ENCODE data around the gene TINCR.

The TINCR gene

DNA sequence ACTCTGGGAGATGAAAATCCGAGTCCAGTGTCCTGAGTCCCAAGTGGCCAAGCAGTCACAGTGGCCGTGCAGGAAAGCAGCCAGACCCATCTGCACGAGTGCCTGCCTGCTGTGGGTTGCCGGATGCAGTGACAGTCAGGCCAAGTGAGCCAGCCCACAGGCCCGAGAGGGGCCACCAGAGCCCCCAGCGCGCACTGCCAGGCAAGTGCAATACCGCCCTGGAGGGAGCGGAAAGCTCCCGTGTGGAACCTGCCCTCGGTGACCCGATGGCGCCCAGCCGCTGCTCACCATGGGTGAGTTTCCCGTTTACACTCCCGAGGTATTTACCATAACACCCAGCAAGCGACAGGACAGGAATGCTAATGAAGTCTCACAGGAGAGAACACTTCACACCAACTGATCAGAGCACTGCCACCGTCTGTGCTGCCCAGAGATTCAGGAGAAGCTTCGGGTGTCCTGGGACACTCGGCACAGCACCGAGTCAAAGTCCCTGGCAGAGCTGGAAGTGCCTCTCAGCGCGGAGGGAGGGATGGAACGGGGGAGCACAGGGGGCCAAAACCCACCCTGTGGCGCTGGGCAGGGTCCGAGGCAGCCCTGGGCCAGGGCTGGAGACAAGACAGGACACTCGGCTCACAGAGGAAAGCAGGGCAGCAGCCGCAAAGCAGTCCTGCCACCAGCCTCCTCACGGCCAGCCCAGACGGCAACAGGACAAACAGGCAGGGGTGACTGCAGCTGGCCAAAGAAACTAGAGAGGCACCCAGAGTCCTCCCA is 21.3 kb upstream of the TINCR start:
- no peak for DNase-seq (ENCODE audit: low spot score)

DNA sequence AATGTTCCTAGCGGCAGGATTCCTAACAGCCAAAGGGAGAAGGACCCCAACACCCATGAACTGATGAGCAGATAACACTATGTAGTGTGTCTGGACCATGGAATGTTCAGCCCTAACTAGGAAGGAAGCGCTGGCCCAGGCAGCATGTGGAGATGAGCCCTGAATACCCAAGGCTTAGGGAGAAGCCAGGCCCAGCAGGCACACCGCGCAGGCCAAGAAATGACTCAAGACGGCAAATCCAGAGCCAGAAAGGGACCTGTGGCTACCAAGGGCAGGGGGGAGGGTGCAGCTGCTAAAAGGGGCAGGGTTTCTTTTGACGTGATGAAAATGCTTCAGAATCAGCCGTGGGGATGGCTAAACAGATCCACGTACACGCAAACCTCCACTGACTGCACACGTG is 20.7 kb upstream of the TINCR start:
- no peak for DNase-seq (ENCODE audit: low spot score)

DNA sequence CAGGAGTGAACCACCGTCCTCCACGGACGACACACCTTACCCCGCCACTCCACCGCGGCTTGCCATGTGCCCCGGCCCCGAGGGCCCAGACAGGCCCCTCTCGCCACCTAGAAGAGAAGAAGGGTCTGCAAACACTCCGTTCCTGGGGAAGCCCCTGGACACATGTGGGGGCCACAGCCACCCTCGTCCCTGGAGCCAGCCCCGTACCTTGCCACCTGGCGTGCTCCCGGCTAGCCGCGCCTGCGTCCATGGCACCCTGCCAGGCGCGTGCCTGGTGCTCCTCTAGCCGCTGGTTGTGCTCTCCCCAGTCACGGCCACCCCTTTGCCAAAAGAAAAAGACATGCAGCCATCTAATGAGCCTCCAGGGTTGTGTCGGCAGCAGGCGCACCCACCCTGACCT is 19.9 kb upstream of the TINCR start:
- DNase-seq (ENCODE audit: low spot score) = no peak

DNA sequence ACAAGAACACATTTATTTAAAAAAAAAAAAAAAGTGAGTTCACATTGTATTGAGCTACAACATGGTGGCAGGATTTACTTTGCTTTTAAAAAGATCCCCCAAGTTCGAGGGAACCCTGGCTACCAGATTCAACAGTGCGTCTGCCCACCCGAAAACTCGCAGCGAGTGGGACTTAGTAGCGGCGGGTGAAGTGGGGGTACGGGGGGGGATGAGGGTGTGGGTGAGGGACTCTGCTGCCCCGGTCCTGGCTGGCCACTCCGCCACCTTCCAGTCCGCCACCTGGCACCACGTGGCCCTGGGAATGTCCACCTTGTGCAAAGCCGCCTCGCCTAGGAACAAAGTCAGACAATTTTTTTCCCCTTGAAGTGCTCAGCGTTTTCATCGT is 19.3 kb upstream of the TINCR start:
- no peak for DNase-seq (ENCODE audit: low spot score)

DNA sequence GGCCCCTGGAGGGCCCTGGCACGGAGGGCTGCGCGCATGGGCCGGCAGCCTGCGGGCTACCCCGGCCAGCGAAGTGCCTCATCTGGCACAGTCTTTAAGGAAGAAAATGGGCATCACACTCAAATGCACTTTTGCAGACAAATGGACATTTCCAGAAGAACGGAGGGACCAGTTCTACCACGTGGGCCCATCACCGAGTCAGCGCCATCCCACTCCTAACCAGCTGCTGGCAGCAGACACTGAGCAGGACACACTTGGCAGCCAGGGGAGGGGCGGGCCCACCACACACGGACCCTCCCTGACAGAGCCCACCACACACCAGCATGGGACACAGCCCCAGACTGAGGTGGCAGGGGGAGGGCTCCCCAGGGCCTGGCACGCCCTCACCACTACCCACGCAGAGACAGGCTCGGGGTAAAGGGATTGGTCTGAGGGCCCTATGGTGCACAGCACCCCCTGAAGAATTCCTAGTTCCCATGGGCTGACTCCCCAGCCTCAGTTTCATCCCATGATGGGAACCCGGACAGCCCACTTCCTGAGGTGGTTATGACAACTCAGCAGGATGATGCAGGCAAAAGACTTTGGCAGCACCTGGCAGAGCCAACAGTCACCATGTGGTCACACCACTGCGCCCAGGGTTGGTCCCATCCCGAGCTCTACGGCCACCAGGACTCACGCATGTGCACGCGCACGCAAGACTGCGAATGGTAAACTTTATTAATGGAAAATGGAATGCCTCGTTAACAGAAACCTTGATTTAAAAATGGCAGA is 18.7 kb upstream of the TINCR start:
- no peak for DNase-seq (ENCODE audit: low spot score)

DNA sequence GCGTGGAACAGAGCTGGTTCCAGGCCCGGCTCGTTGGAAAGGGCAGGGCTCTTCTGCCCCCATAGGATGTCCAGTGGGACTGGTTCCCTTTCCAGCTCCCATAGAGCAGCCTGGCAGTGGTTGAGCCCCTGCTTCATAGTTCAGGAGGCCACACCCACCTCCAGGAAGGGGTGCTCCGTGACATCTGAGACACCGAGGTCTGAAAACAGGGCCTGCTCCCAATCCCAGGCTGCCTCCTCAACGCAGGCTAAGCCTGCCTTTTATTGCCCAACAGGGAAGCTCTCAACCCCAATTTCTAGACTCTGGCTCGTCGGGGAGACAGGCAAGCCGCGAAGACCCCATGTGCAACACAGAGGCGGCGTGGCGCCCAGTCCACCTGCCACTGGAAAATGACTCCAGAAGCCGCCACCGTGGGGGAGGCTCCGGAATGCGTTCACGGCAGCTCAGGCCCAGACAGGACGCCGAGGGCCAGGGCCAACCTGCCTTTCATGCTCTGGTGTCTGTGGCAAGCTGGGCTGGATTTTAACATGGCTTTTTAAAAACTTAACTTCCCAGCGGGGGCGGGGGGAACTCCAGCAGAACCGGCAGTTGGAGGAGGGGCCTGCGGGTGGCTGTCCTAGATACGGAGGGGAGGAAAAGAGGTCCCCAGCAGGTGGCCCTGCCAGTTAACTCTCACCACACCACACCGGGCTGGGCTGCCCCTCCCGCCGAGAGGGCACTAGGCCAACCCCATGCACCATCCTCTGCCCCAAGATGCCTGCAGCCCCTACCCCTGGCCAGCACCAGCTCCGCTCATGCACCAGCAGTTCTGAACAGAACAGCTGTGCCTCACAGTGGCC is 17.9 kb upstream of the TINCR start:
- DNase-seq (ENCODE audit: low spot score) = no peak

DNA sequence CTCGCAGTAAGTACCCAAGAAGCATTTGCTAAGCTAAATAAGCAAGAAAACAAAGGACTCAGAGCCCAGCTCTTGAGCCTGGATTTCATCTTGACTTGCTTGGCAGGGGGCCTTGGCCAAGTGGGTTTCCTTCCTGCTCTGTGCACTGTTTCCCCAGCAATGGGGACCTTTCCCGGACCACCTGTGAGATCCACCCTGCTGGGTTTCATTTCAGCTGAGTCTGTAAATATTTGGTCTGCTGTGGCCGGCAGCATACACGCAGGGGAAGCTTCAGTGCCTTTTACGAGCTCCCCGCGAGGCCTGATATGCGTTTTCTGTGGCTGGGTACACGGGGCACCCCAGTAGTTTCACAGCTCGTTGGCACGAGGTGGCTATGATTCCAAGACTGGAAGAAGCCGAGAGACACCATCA is 12.4 kb upstream of the TINCR start:
- no peak for DNase-seq (ENCODE audit: low spot score)

DNA sequence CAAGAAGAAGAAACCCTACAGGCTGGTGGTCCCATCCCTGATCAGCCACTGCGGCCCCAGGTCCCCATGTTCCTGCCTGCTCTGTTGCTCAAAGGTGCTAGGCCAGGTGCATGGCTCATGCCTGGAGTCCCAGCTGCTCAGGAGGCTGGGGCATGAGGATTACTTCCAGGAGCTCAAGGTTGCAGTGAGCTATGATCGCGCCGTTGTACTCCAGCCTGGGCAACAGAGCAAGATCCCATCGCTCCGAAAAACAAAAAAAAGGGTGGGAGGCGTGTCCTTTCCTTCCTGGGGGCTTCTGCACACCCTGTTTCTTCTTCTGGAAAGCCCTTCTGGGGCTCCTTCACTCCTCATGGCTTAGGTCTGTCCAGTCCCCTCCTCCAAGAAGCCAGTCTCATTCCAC is 11.9 kb upstream of the TINCR start:
- no peak for DNase-seq (ENCODE audit: low spot score)

DNA sequence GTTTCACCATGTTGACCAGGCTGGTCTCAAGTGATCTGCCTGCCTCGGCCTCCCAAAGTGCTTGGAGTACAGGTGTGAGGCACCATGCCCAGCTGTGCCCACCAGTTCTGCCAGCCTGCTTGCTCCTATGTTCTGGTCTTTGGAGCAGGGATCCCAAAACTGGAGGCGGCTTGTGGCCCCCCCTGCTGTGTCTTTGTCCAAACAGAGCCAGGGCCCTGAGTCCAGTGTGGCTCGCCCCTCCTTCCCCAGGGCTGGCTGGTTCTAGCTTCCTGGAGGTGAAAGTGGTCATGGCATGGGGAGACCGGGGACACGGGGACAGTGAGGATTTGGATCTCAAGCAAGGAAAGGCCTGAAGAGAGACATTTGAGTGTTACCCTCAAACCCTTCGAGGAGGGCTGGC is 11.5 kb upstream of the TINCR start:
- no peak for DNase-seq (ENCODE audit: low spot score)

DNA sequence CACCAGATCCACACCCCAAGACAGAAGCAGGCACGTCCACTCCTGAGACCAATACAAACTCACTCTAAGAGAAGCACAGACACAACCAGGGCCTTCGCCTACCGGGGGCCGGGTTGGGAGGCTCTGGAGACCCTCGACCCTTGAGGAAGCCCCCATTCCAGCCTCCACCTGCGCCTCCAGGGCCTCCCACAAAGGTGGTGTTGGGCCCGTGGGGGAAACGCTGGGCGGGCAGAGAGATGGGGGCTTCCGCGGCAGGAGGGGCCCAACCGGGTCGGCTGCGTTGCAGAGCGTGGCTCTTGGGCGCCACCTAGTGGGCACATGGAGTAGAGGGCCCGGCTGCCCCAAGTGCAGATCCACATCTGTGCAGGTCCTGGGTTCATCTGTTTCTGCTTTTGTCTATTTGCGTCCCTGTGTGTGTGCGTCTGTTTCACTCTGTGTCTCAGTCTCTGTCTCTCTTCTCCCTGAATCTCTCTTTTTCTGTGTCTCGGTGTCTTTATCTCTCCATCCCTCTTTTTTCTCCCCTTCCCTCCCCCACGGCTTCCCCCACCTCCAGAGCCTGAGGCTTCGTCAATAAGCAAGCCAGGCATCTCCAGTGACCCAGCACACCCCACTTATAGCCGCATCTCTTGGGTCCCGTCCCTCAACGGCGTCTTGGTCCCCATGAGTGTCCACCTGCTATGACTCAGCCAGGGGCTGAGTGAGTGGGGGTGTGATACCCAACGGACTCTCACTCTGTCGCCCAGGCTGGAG is 10.5 kb upstream of the TINCR start:
- DNase-seq (ENCODE audit: low spot score) = peak; percentile 51

DNA sequence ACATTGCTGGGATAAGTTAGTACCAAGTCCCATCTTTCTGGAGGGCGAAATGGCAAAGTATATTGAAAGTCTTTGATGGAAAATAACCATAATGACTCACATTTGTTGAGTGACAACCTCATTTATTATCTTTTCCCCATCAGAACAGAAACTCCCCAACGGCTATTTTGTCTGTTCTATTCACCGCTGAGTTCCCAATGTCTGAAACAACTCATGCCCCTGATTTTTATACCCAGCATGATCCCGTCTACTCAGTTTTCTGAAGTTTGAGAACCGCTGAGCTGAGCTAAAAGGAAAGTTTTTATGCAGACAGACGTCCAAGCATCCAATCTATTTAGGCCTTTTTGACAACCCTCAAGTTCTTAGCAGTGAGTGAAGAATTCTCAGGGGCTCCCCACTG is 7.8 kb upstream of the TINCR start:
- no peak for DNase-seq (ENCODE audit: low spot score)

DNA sequence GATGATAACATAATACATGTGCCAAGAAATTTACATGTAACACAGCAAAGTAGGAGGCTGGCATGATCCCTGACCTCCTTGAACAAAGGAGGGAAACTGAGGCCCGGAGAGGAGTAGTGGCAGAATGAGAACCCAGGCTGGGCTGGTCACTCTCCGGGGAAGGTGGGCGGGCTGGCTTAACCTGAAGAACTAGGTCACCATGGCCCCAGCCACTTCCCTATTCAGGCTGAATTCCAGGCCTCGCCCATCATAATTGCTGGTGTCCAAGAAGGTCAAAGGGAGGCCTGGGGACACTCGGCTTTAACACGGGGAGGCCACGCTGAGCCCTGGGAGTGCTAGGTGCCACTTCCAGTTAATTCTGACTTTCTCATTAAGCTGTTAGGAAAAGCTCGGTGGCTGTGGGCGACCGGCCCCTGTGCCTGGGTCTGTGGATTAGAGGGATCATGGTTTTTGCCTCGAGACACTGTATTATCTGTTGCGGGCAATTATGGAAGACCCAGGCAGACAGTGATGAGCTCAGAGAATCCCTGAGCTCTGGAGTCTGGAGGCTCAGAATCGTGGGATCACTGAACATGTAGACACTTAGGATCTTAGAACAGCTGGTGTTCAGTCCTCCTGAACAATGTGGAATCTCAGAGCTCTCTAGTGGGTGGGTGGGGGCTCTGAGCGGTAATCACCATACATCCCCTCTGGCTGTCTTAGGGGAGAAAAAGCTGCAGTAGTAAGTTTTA is 5.0 kb upstream of the TINCR start:
- no peak for DNase-seq (ENCODE audit: low spot score)

DNA sequence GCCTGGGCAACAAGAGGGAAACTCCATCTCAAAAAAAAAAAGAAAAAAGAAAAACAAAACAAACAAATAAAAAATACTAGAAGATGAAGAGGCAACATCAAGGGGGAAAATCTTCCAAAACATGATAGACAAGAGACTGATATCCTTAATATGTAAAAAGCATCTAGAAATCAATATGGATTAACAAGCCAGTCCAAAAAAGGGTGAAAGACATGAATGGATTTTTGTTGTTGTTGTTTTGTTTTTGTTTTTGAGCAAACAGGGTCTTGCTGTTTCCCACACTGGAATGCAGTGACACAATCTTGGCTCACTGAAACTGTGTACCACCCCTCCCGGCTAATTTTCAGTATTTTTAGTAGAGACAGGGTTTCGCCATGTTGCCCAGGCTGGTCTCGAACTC is 4.0 kb upstream of the TINCR start:
- no peak for DNase-seq (ENCODE audit: low spot score)

DNA sequence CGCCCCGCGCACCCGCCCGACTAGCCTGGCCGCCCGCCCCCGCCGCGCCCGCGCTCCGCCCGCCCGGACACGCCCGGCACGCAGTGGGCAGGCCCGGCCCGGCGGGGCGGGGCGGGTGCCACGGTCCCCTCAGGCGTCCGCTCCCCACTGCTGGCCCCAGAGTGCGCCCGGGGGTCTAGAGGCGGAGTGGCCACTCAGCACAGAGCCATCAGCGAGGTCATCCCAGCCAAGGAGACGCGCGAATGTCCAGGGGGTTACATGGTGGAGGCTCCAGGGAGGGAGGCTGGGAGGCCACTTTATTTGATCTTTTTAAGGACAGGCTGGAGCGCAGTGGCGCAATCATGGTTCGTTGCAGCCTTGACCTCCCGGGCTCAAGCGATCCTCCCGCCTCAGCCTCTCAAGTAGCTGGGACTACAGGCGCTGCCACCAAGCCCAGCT is 236 bp upstream of the TINCR start:
- no peak for DNase-seq (ENCODE audit: low spot score)

DNA sequence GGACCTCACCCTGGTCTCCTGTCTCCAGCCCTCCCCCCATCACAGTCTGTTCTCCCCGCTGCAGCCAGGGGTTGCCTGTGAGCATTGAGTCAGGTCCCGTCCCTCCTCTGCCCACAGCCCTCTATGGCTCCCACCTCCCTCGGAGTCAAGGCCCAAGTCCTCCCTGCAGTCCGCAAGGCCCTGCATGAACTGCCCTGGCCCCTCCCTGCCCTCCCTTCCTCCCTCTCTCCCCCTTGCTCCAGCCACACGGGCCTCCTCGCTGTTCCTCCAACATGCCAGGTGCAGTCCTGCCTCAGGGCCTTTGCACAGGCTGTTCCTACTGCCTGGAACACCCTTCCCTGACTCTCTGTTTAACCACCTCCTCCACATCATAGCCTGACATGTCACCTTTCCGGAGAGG is 2.8 kb downstream of the TINCR start:
- DNase-seq (ENCODE audit: low spot score) = no peak

DNA sequence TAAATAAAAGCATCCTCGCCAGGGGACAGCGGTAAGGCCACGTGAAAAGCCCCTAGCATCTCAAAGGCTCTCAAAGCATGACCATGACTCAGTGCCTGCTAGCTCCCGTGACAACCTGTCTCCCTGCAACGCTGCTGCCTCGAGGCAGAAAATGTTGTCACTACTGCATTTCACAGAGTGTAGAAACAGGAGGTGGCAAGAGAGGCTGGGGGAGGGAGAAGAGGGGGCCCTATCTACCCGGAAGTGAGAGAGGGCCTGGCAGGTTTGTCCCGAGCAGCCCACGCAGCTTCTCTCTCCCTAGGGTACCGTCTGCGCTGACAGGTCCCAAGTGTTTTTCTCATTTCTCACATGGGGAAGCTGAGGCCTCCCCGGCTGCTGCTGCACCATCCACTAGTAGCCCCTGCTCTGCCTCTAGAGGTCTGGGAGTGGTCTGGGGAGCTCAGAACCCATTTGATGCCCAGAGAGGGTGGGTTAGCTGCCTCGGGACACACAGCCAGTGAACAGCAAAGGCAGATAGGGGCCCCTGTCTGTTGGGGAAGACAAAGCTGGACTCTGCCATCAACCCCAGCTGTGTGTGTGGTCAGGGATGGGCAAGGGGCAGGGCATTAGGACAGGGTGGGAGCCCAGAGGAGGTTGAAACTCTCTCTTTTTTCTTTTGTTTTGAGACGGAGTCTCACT is 3.7 kb downstream of the TINCR start:
- peak; percentile 81 for DNase-seq (ENCODE audit: low spot score)

DNA sequence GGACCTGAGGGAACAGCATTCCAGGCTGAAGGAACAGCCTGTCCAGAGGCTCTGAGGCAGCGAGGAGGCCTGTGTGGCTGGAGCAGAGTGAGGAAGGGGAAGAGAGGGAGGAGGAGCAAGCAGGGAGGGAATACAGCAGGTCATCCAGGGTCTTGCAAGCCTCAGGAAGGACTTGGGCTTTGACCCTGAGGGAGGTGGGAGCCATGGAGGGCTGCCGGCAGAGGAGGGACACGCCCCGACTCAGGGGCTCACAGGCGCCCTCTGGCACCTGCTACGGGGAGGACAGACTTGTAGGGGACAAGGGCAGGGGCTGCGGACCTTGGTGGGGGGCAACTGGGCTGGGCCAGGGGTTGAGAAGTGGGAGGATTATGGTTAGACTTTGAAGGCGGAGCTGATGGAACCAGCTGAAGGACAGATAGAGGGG is 4.7 kb downstream of the TINCR start:
- no peak for DNase-seq (ENCODE audit: low spot score)

DNA sequence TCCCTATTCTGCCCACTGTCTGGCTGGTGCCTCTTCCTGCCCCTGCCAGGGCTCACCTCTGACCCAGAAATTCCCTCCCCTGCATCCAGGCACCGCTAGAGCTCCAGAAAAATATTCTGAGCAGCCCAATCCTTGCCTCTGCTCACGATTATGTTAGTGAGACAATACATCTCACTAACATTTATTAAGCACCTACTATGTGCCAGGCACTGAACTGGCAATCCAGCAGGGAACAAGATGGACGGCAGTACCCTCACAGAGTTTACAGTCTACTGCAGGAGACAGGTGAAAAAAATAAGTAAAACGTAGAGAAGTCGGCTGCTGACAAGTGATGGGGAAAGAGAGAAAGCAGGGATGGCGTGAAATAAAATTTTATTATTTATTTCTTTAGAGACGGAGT is 5.5 kb downstream of the TINCR start:
- no peak for DNase-seq (ENCODE audit: low spot score)

DNA sequence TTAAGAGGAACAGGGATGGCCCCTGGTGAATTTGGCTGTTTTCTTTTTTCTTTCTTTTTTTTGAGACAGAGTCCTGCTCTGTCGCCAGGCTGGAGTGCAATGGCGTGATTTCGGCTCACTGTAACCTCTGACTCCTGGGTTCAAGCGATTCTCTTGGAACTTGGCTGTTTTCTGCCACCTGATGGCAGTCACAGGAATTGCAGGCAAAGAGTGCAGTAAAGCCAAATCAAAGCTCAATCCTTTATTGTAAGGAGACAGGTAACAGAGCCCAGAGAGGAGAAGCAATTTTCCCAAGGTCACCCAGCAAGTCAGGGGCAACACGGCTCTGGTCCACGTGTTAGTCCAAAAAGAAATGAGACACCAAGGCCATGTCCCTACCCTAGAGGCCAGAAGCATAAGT is 6.2 kb downstream of the TINCR start:
- DNase-seq (ENCODE audit: low spot score) = no peak

DNA sequence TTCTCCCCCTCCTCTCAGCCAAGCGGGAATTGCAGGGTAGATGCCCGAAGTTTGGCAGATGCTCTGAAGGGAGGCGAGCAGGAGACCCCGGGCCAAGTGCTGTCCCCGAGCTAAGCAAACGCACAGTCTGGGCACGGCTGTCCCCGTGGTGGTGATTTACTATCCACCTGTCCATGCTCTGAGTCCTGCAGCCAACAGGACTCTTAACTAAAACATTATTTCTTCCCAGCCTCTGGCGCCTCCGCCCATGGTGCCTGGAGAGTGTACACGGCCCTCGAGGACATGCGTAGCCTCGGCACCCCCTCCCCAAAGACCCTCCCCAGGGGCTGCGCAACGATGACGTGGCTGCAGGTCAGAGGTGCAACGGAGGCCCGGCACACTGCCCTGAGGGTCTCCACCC is 7.6 kb downstream of the TINCR start:
- no peak for DNase-seq (ENCODE audit: low spot score)

DNA sequence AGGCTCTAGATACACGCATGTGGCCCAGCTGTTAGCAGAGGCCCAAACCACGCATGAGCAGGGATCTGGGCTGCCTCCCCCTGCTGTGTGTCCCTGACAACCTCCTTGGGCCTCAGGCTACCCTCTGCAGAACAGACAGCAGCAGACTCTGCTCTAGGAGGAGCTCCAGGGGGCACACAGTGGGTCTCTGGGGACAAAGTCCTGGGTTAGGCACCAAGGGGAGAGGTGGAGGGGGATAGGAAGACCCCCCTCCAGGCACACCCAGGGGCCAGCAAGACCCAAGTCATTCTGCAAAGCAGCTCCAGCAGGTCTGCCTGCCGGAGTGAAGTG is 8.0 kb downstream of the TINCR start:
- no peak for DNase-seq (ENCODE audit: low spot score)

Data from COLO829 (cell line).